NCI-H1436 (cell line): Measurements from ENCODE around the gene PARD3B.
"Not testable (repeated sequence)": the region's sequence is repeated elsewhere in the genome, so short reads cannot be mapped to it uniquely, and the experiment has no call there.

ENCODE experiments used
- DNase-seq: peaks from one replicate; lab custom pipeline; 2025; lab: John Stamatoyannopoulos, UW

PARD3B gene

GRCh38 chr2:204542982-204543608 lies 2.2 kb upstream of the PARD3B start:
- DNase-seq, result no peak

- DNase-seq, result peak; percentile 58
Observed at GRCh38 chr2:204545861-204546735, 823 bp downstream of the PARD3B start.

GRCh38 chr2:204550751-204551511 lies 5.7 kb downstream of the PARD3B start:
- no peak for DNase-seq

- DNase-seq, result no peak
Observed at GRCh38 chr2:204551512-204551863, 6.2 kb downstream of the PARD3B start.

- DNase-seq, result no peak
Observed at GRCh38 chr2:204557604-204558003, 12.3 kb downstream of the PARD3B start.

- not testable (repeated sequence) for DNase-seq
Observed at GRCh38 chr2:204559358-204559757, 14.1 kb downstream of the PARD3B start.

GRCh38 chr2:204560902-204561301 lies 15.6 kb downstream of the PARD3B start:
- no peak for DNase-seq

GRCh38 chr2:204561771-204562170 lies 16.5 kb downstream of the PARD3B start:
- DNase-seq, result no peak

- DNase-seq, result no peak
Observed at GRCh38 chr2:204566439-204566838, 21.2 kb downstream of the PARD3B start.

GRCh38 chr2:204570421-204570820 lies 25.1 kb downstream of the PARD3B start:
- DNase-seq, result no peak

GRCh38 chr2:204571041-204571440 lies 25.8 kb downstream of the PARD3B start:
- no peak for DNase-seq

- DNase-seq, result no peak
Observed at GRCh38 chr2:204571911-204572310, 26.6 kb downstream of the PARD3B start.

GRCh38 chr2:204573221-204573620 lies 27.9 kb downstream of the PARD3B start:
- DNase-seq, result no peak

GRCh38 chr2:204574486-204574885 lies 29.2 kb downstream of the PARD3B start:
- no peak for DNase-seq

GRCh38 chr2:204575463-204575862 lies 30.2 kb downstream of the PARD3B start:
- no peak for DNase-seq

GRCh38 chr2:204576362-204576979 lies 31.2 kb downstream of the PARD3B start:
- no peak for DNase-seq

- no peak for DNase-seq
Observed at GRCh38 chr2:204578928-204579598, 33.8 kb downstream of the PARD3B start.

- no peak for DNase-seq
Observed at GRCh38 chr2:204581946-204582345, 36.7 kb downstream of the PARD3B start.

- no peak for DNase-seq
Observed at GRCh38 chr2:204583773-204584172, 38.5 kb downstream of the PARD3B start.

GRCh38 chr2:204585930-204586329 lies 40.7 kb downstream of the PARD3B start:
- no peak for DNase-seq

- no peak for DNase-seq
Observed at GRCh38 chr2:204586444-204587180, 41.3 kb downstream of the PARD3B start.
